NT2/D1 (cell line): ENCODE data around the gene DACH1.

ENCODE experiments used
- DNase-seq: peaks from one replicate; pipeline ENCODE4 v3.0.0-alpha.2; 2011; ENCODE audit warnings: low read depth, low spot score
- H3K27me3 ChIP-seq: 2 replicates; pipeline ENCODE4 v1.6.0; 2011; ENCODE audit warnings: mild to moderate bottlenecking; ENCODE audit not compliant: insufficient read length, insufficient read depth
- H3K36me3 ChIP-seq: 2 replicates; pipeline ENCODE4 v1.6.1; 2011; ENCODE audit warnings: mild to moderate bottlenecking, low read length, mixed read lengths; ENCODE audit not compliant: insufficient read depth, insufficient read length
- H3K4me1 ChIP-seq: 2 replicates; pipeline ENCODE4 v1.5.1; 2011; ENCODE audit not compliant: insufficient read depth, insufficient read length
- H3K4me3 ChIP-seq: 2 replicates; pipeline ENCODE4 v1.5.1; 2011; ENCODE audit warnings: low read depth; ENCODE audit not compliant: insufficient read length
- H3K9ac ChIP-seq: 2 replicates; pipeline ENCODE4 v1.6.0; 2011; ENCODE audit warnings: low read depth; ENCODE audit not compliant: insufficient read length
- H3K9me3 ChIP-seq: 2 replicates; pipeline ENCODE4 v1.5.1; 2011; ENCODE audit warnings: mild to moderate bottlenecking, low read length; ENCODE audit not compliant: insufficient read depth
- SUZ12 ChIP-seq: IDR thresholded peaks from 2 replicates; pipeline ENCODE4 v1.6.1; 2011; ENCODE audit not compliant: insufficient read length, insufficient read depth; ENCODE audit errors: extremely low read depth
- YY1 ChIP-seq: IDR thresholded peaks from 2 replicates; pipeline ENCODE4 v1.6.1; 2011; ENCODE audit not compliant: insufficient read length, insufficient read depth
- ZNF274 ChIP-seq: IDR thresholded peaks from 2 replicates; pipeline ENCODE4 v1.6.1; 2011; ENCODE audit warnings: mild to moderate bottlenecking, low read depth, low read length

DACH1 gene

DNA sequence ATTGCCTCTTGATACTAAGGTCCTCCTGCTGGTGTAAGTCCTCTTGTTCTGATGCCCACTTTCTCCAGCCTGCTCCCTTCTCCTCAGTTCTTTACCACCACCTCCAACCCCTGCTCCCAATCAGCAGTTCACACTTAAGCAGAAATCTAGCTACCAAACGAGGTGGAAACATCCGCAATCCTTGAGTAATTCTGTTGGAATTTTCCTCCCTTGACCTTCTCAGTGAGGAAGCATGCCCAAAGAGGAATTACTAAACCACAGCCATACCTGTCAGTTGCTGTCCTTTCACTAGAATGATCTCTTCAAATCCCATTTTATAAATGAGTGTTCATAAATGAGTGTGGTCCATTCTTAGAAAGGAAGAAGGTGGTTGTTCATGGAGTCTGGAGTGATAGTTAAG, 289.9 kb downstream of the DACH1 start:
- no peak for TF ChIP-seq YY1
- TF ChIP-seq ZNF274 = no peak
- no peak for TF ChIP-seq SUZ12
- Histone ChIP-seq H3K9me3 (no peaks in the 10 kb centered on the region), H3K36me3 (no peaks in the 10 kb centered on the region), H3K27me3 (no peaks in the 10 kb centered on the region), H3K9ac (no peak overlapping the region), H3K4me1 (no peaks in the 10 kb centered on the region), H3K4me3 (no peak overlapping the region)
- DNase-seq = no peak

DNA sequence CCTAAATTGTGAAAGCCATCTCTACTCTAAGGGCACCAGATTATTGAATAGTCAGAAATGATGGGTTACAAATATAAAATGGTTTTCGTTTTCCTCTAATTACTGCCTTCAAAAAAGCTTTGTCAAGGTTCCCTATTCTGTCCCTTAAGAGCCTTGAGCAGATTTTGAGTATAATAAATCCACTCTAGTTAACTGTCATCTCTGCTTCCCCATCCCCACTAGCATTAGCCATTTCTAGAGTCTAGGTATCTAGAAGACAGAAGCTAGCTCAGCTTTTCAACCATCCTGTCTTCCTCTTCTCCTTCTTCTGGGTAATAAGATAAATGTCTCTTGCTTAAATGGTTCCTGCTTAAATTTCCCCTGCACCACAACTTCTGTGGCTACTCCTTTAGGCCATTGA, 290.4 kb downstream of the DACH1 start:
- no peak for TF ChIP-seq YY1
- TF ChIP-seq ZNF274 = no peak
- TF ChIP-seq SUZ12 = no peak
- no peak overlapping the region for H3K4me3 ChIP-seq
- H3K9me3 ChIP-seq = no peaks in the 10 kb centered on the region
- no peaks in the 10 kb centered on the region for H3K4me1 ChIP-seq
- DNase-seq = no peak
- H3K9ac ChIP-seq = no peak overlapping the region
- H3K36me3 ChIP-seq = no peaks in the 10 kb centered on the region
- no peaks in the 10 kb centered on the region for H3K27me3 ChIP-seq

DNA sequence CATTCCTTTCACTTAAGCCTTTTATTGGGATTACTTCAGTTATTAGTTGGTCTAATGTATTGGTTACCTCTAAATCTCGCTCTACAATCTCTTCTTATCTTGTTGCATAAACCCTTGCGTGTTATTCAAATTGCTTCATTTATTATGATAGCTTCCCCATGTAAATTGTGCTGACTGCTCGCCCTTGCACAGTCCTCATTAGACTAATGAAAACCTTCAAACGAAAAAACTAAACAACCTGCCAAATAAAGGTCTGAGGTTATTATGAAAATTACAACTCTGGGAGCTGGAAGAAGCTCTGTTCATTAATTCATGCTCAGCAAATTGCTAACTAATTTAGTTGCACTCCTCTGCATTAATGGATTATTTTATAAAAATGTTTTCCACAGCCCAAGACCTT, 320.1 kb downstream of the DACH1 start:
- DNase-seq = no peak
- TF ChIP-seq SUZ12 = no peak
- no peak for TF ChIP-seq ZNF274
- no peak for TF ChIP-seq YY1
- Histone ChIP-seq H3K9me3 (no peaks in the 10 kb centered on the region), H3K4me3 (no peak overlapping the region), H3K36me3 (no peaks in the 10 kb centered on the region), H3K9ac (no peak overlapping the region), H3K27me3 (no peaks in the 10 kb centered on the region), H3K4me1 (no peaks in the 10 kb centered on the region)

DNA sequence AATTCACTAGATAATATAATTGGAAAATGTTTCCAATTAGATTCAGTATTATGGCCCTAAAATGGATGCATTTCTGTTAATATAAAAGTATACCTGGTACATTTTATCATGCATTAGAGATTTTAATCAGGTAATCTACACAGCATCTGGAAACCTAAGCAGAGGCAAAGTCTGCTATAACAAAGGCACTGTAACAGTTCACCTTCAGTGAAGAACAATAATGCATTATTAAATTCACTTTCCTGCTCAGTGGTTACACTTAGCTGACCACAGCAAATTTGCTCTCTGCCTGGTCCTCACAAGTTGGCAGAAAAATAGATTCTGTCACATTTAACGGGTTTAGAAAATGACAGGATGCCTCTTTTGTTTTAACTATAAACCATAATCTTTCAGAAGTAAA, 326.9 kb downstream of the DACH1 start:
- Histone ChIP-seq H3K4me1 (no peaks in the 10 kb centered on the region), H3K9me3 (no peaks in the 10 kb centered on the region), H3K9ac (no peak overlapping the region), H3K27me3 (no peaks in the 10 kb centered on the region), H3K4me3 (no peak overlapping the region), H3K36me3 (no peaks in the 10 kb centered on the region)
- no peak for DNase-seq
- TF ChIP-seq YY1 (no peak), SUZ12 (no peak), ZNF274 (no peak)

DNA sequence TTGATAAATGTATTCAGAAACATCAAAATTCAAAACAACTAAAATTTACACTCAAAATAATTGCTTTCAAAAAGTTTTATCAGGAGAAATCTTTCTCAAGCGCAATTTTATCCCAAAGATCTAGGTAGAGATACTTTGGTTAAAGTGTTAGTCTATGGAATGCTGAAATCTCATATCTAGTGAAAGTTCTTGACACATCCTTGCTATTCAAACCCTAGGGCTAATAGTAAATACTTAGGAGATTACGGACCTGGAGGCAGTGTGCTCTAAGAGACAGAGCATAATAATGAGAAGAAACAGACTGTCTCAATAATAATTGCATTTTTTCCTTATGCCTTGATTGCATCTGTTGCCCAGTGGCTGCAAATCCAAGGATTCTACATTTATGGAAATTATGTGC, 330.8 kb downstream of the DACH1 start:
- no peak for TF ChIP-seq SUZ12
- no peak for TF ChIP-seq ZNF274
- TF ChIP-seq YY1 = no peak
- no peaks in the 10 kb centered on the region for H3K27me3 ChIP-seq
- no peak for DNase-seq
- no peak overlapping the region for H3K9ac ChIP-seq
- no peaks in the 10 kb centered on the region for H3K36me3 ChIP-seq
- no peaks in the 10 kb centered on the region for H3K9me3 ChIP-seq
- H3K4me1 ChIP-seq = no peaks in the 10 kb centered on the region
- H3K4me3 ChIP-seq = no peak overlapping the region

DNA sequence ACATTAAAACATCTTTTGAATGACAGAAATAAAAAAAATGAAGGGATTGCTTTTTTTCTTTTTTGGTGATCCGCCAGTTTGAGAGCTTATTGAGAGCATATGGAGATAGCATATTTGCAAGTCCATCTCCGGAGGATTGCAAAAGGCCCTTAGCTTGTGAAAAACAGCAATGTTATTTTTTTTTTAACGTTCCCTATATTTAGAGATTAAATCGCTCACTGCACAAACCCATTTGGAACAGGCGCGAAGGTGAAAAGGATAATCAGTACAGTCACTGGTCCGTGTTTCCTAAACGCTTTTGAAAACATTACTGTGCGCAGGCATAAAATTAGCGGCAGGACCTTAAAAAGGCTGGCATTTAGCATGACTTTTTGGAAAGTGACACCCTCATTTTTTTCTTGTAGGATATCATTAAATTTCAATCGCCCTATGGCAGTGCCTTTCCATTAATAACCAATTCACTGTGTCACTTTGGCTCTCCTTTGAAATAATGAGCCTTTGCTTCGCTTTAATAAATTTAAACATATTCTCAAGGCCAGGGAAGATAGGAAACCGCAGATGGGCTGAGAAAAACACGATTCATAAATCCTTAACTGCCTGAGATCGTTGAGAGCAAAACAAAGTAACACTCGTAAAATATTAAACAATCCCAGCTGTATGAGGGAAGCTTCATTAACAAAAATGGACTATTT, 342.2 kb downstream of the DACH1 start:
- no peak for DNase-seq
- H3K9me3 ChIP-seq = no peaks in the 10 kb centered on the region
- TF ChIP-seq ZNF274 = no peak
- TF ChIP-seq YY1 = no peak
- TF ChIP-seq SUZ12 = no peak

DNA sequence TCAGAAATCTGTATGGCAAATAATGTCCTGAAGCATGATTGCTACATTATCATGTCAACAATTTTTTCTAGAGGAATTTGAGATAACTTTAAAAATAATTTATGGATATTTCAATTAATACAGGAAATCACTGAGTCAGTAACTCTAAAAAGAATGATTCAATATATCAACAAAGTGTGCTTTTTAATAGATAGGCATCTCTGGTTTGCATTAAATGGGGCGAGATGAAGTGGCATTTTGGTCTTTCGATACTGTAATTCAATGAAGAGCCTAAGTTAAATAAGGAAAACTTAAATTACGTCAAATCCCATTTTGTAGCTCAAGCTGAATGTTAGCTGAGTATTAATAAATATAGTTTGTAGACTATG, 342.8 kb downstream of the DACH1 start:
- Histone ChIP-seq H3K4me3 (no peak overlapping the region), H3K9ac (no peak overlapping the region), H3K9me3 (no peaks in the 10 kb centered on the region), H3K4me1 (no peaks in the 10 kb centered on the region), H3K36me3 (no peaks in the 10 kb centered on the region), H3K27me3 (no peaks in the 10 kb centered on the region)
- no peak for DNase-seq
- no peak for TF ChIP-seq SUZ12
- TF ChIP-seq ZNF274 = no peak
- no peak for TF ChIP-seq YY1

More for the DNA sequence above, 342.2 kb downstream of the DACH1 start:
- no peak overlapping the region for H3K9ac ChIP-seq
- H3K27me3 ChIP-seq = no peaks in the 10 kb centered on the region
- H3K4me1 ChIP-seq = no peaks in the 10 kb centered on the region
- no peak overlapping the region for H3K4me3 ChIP-seq
- H3K36me3 ChIP-seq = no peaks in the 10 kb centered on the region
